Middle frontal gyrus (tissue), 1 donor: ENCODE data around the gene PSG7.
"Not testable (repeated sequence)": the region's sequence is repeated elsewhere in the genome, so short reads cannot be mapped to it uniquely, and the experiment has no call there.

Source experiments
- DNase-seq: peaks from one replicate; pipeline ENCODE4 v3.0.0-alpha.2; 2015; ENCODE audit warnings: low spot score; ENCODE audit errors: extremely low spot score

PSG7 gene

GRCh38 chr19:42916931-42917330 is 20.1 kb downstream of the PSG7 start:
- not testable (repeated sequence) for DNase-seq

DNA sequence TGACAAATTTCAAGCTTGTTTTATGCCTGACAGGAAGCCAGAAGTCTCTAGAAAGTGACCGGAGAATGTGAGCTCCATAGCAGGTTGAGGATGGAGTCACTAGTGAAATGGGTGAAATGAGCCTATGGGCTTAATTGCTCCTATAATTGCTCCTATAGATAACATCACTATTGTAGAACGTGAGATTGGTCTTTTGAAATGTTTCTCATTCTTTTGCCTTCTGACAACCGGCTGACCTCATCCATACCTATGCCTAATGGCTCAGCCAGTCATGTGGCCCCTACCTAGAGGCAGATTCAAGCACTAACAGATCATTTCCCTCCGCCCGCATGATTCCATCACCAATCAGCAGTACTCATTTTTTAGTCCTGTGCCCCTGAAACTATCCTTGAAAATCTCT is 23.5 kb downstream of the PSG7 start:
- DNase-seq = not testable (repeated sequence)

DNA sequence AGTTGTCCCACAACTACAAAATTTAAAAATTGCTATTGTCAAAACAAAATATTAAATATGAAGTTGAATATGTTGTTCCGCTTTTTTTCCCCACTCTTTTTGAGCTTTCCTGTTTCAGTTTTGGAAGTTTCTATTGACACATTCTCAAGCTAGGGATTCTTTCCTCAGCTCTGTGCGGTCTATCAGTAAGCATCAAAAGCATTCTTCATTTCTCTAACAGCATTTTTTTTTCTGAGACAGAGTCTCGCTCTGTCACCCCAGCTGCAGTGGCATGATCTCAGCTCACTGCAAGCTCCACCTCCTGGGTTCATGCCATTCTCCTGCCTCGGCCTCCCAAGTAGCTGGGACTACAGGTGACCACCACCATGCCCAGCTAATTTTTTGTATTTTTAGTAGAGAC is 24.1 kb downstream of the PSG7 start:
- not testable (repeated sequence) for DNase-seq

DNA sequence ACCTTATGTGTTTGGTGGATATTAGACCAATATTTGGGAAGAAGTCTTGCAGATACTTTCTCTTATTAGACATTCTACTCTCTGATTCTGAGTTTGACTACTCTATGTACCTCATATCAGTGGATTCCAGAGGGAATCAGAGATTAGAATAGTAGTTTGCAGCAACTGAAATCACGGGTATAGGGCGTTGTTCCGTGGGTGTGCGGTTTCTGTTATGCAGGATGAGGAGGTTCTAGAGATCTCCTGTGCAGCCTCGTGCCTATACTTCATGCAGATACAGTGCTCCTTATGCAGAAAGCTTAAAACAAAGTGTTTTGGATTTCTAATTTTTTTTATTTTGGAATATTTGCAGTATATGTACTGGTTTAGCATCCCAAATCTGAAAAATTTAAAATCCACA is 25.3 kb downstream of the PSG7 start:
- DNase-seq = not testable (repeated sequence)

- DNase-seq = not testable (repeated sequence)
Measured at GRCh38 chr19:42906162-42906561, 30.8 kb downstream of the PSG7 start.

DNA sequence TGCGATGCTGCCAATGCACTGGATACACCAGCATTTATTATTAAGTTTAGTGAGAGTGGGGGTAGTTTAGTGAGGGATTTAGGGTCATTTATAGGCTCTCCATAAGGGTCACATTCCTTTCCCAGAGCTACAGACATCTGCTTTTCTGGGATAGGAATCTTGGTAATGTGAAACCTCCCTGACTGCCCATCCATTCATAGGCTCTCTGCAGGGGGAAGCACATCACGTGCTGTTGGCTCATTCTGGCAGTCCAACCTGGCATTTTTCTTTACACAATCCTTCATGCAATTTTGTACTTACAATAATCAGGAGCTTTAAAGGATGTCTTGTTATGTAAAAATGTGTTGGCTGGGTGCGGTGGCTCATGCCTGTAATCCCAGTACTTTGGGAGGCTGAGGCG is 36.4 kb downstream of the PSG7 start:
- not testable (repeated sequence) for DNase-seq

DNA sequence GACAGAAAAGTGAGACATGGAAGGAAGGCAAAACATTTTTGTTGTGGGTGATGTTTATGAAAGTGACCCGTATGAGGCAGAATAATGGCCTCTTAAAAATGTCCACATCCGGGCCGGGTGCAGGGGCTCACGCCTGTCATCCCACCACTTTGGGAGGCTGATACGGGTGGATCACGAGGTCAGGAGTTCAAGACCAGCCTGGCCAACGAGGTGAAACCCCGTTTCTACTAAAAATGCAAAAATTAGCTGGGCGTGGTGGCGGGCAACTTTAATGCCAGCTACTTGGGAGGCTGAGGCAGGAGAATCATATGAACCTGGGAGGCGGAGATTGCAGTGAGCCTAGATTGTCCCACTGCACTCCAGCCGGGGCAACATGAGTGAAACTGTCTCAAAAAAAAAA is 37.3 kb downstream of the PSG7 start:
- DNase-seq = not testable (repeated sequence)

DNA sequence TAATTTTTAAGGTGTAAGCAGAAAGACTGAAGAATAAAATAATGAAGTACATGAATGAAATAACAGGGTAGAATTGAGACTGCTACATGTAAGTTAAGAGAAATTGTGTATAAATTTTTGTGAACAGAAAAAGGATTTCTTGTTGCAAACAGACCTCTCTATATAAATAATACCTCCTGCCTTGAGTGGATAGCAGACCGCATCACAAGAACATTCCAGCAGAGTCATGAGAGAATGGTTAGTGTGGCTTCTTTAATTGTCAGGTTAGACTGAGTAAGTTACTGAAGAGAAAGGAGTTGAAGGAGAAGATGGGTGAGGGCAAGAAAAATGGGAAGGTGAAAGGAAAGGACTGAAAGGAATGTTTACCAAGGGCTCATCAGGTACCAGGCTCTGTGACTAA is 37.9 kb downstream of the PSG7 start:
- not testable (repeated sequence) for DNase-seq

DNA sequence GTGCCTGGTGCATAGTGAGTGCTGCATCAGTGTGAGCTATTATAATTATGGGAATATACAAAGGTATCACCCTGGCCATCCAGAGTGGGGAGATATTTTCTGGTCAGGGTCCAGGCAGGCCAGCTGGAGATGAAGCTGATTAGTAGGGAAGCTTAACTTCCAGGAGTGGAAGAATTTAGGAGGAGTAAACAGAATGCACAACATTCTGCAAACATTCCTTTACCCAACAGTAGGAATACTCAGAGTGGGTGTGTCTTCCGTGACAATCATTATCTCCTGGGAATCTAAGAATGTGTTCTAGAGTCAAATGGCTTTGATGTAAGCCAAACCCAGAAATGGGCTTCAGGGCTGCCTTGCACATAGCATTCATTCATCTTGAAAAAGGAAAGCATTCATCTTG is 38.4 kb downstream of the PSG7 start:
- not testable (repeated sequence) for DNase-seq

- not testable (repeated sequence) for DNase-seq
Measured at GRCh38 chr19:42897729-42898128, 39.3 kb downstream of the PSG7 start.

DNA sequence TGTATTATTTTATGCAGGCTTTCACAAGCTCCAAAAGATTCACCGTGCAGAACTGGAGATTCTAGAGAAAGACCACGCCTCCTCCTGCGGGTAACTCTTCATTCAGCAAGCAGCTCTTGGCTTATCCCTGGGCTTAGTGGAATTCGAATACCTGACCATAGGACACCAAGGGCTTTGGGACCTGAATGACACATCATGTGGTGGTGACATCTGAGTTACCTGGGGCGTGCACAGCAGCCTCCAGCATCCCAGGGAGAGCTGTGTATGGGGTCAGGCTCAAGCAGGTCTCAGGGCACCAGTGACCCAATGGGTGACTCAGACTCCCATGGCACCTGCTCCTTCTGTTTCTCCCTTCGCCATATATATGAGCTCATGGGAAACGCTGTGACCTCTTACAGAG is 46.6 kb downstream of the PSG7 start:
- not testable (repeated sequence) for DNase-seq

- DNase-seq = not testable (repeated sequence)
Measured at GRCh38 chr19:42887876-42888445, 49.0 kb downstream of the PSG7 start.

DNA sequence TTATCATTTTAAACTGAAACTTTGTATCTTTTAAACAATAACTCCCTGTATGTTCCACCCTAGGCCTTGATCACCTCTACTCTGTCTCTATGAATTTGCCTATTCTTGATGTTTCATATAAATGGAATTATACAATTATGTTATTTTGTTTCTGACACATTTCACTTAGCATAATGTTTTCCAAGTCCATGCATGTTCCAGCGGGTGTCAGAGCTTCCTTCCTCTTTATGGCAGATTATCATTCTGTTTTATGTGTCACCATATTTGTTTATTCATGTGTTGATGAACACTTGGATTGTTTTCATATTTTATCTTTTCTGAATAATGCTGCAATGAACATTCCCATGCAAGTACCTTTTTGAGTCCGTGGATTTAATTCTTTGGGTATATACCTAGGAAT is 54.3 kb downstream of the PSG7 start:
- not testable (repeated sequence) for DNase-seq

DNA sequence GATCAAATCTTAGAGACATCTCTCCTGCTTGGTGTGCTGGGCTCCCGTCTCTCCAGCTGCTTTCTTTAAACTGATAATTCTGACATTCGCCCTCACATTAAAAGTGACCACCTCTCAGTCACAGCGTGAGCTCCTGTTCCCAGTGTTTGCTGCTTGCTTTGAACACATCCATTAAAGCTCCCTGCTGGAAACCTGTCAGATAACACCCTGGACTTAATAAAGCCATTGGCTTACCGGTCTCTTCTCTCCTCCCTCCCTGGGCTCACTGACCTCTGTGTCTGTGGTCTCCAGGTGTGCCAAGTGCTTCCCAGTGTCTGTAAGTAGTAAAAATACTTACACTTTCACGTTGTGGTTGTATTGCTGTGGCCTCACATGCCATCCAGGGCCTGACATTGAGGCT is 55.0 kb downstream of the PSG7 start:
- DNase-seq = not testable (repeated sequence)

- not testable (repeated sequence) for DNase-seq
Measured at GRCh38 chr19:42881279-42881678, 55.7 kb downstream of the PSG7 start.

DNA sequence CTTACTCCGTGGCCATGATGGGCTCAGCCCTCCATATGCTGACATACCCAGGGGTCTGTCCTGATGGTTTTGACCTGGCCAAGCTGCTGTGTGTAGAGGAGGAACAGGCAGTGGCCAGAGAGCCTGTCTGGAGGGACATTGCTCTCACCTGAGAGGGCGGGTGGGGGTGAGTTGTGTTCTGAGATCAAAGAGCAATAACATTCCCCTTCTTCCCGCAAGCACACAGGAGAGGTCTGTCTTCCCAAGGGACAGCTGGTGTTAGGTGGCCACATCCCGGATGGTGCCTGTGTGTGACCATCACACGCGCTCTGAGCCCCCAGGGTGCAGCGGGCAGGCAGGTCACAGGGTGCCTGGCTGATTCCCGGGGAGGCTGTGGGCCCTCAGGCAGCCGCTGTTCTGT is 56.4 kb downstream of the PSG7 start:
- DNase-seq = not testable (repeated sequence)

DNA sequence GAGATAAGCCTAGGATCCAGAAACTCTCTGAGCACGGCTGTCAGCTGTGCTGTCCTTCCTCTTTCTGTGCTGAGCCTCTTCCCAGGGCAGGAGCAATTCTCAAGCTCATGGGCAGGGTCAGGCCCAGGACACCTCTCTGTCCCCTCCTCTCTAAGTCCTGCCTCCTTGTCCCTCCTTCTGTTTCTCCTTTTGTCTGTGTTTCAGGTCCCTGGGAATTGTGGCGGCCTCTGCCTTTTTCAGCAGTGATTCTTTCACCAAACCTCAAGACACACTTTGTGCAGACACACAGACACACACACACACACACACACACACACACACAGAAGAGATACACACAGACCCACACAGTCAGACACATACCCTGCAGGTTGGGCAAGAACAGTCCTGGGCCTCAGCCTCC is 57.4 kb downstream of the PSG7 start, which contains the start of gene PSG1:
Gene PSG1 (minus strand): TSS at position 101 of the 400 bp plus-strand sequence. CDS start 132 bp downstream, outside the sequence.
- no peak for DNase-seq

GRCh38 chr19:42876596-42876995 is 60.4 kb downstream of the PSG7 start:
- not testable (repeated sequence) for DNase-seq

GRCh38 chr19:42875881-42876280 is 61.1 kb downstream of the PSG7 start:
- not testable (repeated sequence) for DNase-seq

DNA sequence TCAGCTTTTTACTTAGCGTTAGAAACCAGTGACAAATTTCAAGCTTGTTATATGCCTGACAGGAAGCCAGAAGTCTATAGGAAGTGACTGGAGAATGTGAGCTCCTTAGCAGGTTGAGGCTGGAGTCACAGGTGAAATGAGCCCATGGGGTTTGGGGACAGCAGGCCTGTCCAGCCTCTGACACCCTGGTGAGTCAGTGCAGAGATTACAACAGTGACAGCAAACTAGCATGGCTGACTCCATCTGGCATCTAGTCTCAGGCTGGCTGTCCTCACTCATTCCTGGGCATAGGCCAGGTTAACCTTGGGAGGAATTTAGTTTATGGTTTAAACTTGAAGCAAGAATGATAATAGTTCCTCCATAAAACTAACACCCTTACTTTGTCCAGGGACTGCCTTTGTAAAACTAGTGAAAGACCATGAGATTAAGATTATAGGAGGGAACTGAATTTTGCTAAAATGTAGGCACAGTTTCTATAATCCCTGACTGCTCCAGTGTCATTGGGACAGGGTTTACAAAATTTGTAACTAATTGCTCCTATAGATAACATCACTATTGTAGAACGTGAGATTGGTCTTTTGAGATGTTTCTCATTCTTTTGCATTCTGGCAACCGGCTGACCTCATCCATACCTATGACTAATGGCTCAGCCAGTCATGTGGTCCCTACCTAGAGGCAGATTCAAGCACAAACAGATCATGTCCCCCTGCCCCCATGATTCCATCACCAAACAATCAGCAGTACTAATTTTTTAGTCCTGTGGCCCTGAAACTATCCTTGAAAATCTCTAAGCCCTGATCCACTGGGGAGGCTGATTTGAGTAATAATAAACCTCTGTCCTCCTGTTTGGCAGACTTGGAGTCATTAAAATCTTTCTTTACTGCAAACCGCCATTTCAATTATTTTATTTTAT is 61.9 kb downstream of the PSG7 start:
- DNase-seq = not testable (repeated sequence)

DNA sequence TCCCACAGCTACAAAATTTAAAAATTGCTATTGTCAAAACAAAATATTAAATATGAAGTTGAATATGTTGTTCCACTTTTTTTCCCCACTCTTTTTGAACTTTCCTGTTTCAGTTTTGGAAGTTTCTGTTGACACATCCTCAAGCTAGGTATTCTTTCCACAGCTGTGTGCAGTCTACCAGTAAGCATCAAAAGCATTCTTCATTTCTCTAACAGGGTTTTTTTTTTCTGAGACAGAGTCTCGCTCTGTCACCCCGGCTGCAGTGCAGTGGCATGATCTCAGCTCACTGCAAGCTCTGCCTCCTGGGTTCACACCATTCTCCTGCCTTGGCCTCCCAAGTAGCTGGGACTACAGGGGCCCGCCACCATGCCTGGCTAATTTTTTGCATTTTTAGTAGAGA is 62.9 kb downstream of the PSG7 start:
- not testable (repeated sequence) for DNase-seq
